WTC11 (cell line): ENCODE results near the gene SUZ12.

Experiments used
- ATF3 ChIP-seq: sonication (generic); formaldehyde crosslinking; conservative IDR thresholded peaks from 2 replicates; pipeline ENCODE4 v1.8.1; 2022; ENCODE audit warnings: mild to moderate bottlenecking, missing genetic modification reagents
- CTCF ChIP-seq: fragments of 200-600 bp; IDR thresholded peaks from 2 replicates; pipeline ENCODE4 v1.8.0; 2022; ENCODE audit warnings: antibody characterized with exemption
- ETV6 ChIP-seq: sonication (generic); formaldehyde crosslinking; IDR thresholded peaks from 2 replicates; pipeline ENCODE4 v1.8.1; 2022; ENCODE audit warnings: mild to moderate bottlenecking, missing genetic modification reagents
- MAX ChIP-seq: sonication (generic); formaldehyde crosslinking; IDR thresholded peaks from 2 replicates; pipeline ENCODE4 v1.8.0; 2022; ENCODE audit warnings: mild to moderate bottlenecking, missing genetic modification reagents
- NR3C1 ChIP-seq: sonication (generic); formaldehyde crosslinking; conservative IDR thresholded peaks from 2 replicates; pipeline ENCODE4 v1.8.1; 2023; ENCODE audit warnings: low read depth, mild to moderate bottlenecking, missing genetic modification reagents
- OVOL2 ChIP-seq: fragments of 250-450 bp; sonication (Bioruptor Pico); IDR thresholded peaks from 2 replicates; pipeline ENCODE4 v1.9.0; 2021; ENCODE audit warnings: mild to moderate bottlenecking, borderline replicate concordance
- ZBTB43 ChIP-seq: sonication (generic); formaldehyde crosslinking; IDR thresholded peaks from 2 replicates; pipeline ENCODE4 v1.8.1; 2023; ENCODE audit warnings: mild to moderate bottlenecking, missing genetic modification reagents
- ZNF138 ChIP-seq: sonication (generic); formaldehyde crosslinking; conservative IDR thresholded peaks from 2 replicates; pipeline ENCODE4 v1.8.1; 2022; ENCODE audit warnings: mild to moderate bottlenecking, moderate library complexity, missing genetic modification reagents

- TF ChIP-seq OVOL2 (CRISPR knock-in tag) (no peak), CTCF (no peak), ETV6 (CRISPR knock-in tag) (no peak), NR3C1 (CRISPR knock-in tag) (no peak), ZNF138 (CRISPR knock-in tag) (no peak), MAX (CRISPR knock-in tag) (no peak), ZBTB43 (CRISPR knock-in tag) (no peak), ATF3 (no peak)
Observed at GRCh38 chr17:31915456-31916100, 21.2 kb upstream of the SUZ12 start.
